HG03378 (cell line): ENCODE results near the gene SLC39A11.
"Not testable (repeated sequence)": the region's sequence is repeated elsewhere in the genome, so short reads cannot be mapped to it uniquely, and the experiment has no call there.

ENCODE experiments used
- ATAC-seq: cut with Tn5 transposase; IDR thresholded peaks from one replicate; pipeline ENCODE4 v1.9.1; 2021; ENCODE audit warnings: mild to moderate bottlenecking, moderate library complexity; ENCODE audit not compliant: unreplicated experiment

Gene SLC39A11

GRCh38 chr17:72644492-72644891 is 448.0 kb downstream of the SLC39A11 start:
- no peak for ATAC-seq

GRCh38 chr17:72643575-72644216 is 448.8 kb downstream of the SLC39A11 start:
- no peak for ATAC-seq

GRCh38 chr17:72642720-72643119 is 449.8 kb downstream of the SLC39A11 start:
- no peak for ATAC-seq

GRCh38 chr17:72640415-72641165 is 451.9 kb downstream of the SLC39A11 start:
- no peak for ATAC-seq

GRCh38 chr17:72639711-72640110 is 452.8 kb downstream of the SLC39A11 start:
- ATAC-seq = no peak

- ATAC-seq = not testable (repeated sequence)
Observed at GRCh38 chr17:72638932-72639331, 453.6 kb downstream of the SLC39A11 start.

GRCh38 chr17:72635034-72635635 is 457.4 kb downstream of the SLC39A11 start:
- ATAC-seq = no peak

- no peak for ATAC-seq
Observed at GRCh38 chr17:72634621-72635020, 457.9 kb downstream of the SLC39A11 start.

GRCh38 chr17:72631949-72632684 is 460.4 kb downstream of the SLC39A11 start:
- no peak for ATAC-seq

GRCh38 chr17:72631568-72631948 is 460.9 kb downstream of the SLC39A11 start:
- ATAC-seq = no peak

- no peak for ATAC-seq
Observed at GRCh38 chr17:72624652-72625051, 467.8 kb downstream of the SLC39A11 start.

- no peak for ATAC-seq
Observed at GRCh38 chr17:72624226-72624625, 468.3 kb downstream of the SLC39A11 start.

- ATAC-seq = no peak
Observed at GRCh38 chr17:72622661-72623433, 469.6 kb downstream of the SLC39A11 start.

GRCh38 chr17:72619976-72620650 is 472.4 kb downstream of the SLC39A11 start:
- ATAC-seq = no peak

- ATAC-seq = peak; percentile 54
Observed at GRCh38 chr17:72618001-72618509, 474.4 kb downstream of the SLC39A11 start.

GRCh38 chr17:72617557-72617956 is 474.9 kb downstream of the SLC39A11 start:
- ATAC-seq = no peak

GRCh38 chr17:72616447-72616846 is 476.0 kb downstream of the SLC39A11 start:
- no peak for ATAC-seq

- ATAC-seq = no peak
Observed at GRCh38 chr17:72615627-72615991, 476.9 kb downstream of the SLC39A11 start.

GRCh38 chr17:72614871-72615626 is 477.4 kb downstream of the SLC39A11 start:
- no peak for ATAC-seq
